ENCODE results near the gene PTPRM. TPM values are rescaled to one million over a fixed set of nuclear protein-coding genes. Genes with fewer than 3 reads are reported as not detected.

Gene PTPRM
- total RNA-seq, 1 donor from 2014 or later = 102 TPM

DNA sequence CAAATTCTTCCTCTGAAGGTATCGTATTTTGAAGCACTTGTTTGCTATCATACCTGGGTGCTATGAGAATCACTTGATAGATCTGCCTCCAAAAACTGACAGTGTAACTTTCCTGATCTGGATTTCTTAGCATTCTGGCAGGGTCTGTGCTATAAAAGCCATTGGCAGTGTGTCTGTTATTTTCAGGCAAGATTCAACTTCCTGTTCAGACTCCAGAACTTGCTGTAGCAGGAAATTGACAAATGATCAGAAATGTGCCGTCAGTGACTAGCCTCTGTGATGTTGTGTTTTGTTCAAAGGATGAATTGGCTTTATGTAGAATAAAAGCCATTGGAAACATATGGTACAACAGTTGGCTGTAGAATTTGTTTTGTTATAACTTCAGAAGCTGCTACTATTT is 273.3 kb downstream of the PTPRM start:
- ATAC-seq (no peak), DNase-seq (ENCODE audit: missing footprints) (no peak)
- intact Hi-C loops (cut with DNase I) = no loop called here

DNA sequence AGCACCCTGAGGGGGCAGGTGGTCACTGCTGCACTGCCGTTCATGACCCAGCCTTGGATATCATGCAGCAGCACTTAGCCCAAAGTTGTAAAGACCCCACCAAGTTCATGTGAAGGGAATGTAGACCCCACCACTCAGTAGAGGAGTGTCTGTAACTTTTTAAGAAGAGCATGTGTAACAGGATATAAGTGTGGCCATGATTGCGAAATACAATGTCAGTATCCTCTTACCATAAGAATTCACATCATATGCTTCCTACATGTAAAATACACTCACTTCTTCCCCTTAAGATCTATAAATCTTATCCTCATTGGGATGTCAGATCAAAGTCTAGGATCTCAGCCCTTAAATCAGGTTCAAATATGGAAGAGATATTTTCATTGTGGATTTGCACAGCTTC is 276.9 kb downstream of the PTPRM start:
- ATAC-seq = no peak
- DNase-seq (ENCODE audit: missing footprints) = no peak
- intact Hi-C loops (cut with DNase I) = no loop called here

DNA sequence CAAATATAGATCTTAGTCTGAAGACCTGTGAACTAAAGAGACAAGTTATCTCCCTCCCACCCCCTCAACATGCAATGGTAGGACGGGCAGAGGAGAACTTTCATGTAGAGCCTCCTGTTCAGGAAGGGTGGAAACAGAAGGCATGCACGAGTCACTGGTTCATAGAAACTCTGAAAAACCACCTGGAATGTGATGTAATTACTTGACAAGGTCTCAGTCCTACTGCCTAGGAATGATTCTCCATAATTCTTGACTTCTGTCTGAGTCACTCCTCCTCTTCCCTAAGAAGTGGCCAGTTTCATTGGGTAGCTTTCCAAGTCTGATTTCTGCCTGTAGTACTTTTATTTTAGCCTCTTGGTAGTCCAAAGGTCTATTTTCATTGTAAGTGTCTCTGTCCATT is 277.3 kb downstream of the PTPRM start:
- intact Hi-C loops (cut with DNase I) = no loop called here
- DNase-seq (ENCODE audit: missing footprints) (no peak), ATAC-seq (no peak)

DNA sequence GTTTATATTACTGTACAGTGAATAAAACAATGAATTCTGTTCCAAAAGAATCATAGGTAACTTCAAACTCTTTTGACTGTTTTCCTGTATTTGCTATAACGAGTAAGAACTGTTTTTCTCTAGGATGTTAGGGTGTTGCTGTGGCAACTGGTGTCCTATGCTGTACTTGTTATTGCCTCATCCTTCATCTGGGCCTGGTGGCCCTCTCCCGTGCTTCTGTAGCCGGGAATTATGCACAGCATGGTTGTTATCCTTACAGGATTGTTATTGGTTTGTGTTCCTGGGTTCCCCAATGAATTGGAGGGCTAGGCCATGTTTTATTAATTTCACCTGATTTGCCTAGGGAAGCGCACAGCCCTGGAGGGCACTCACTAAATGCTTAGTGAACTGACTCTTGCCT is 279.2 kb downstream of the PTPRM start:
- no peak for ATAC-seq
- intact Hi-C loops (cut with DNase I) = no loop called here

DNA sequence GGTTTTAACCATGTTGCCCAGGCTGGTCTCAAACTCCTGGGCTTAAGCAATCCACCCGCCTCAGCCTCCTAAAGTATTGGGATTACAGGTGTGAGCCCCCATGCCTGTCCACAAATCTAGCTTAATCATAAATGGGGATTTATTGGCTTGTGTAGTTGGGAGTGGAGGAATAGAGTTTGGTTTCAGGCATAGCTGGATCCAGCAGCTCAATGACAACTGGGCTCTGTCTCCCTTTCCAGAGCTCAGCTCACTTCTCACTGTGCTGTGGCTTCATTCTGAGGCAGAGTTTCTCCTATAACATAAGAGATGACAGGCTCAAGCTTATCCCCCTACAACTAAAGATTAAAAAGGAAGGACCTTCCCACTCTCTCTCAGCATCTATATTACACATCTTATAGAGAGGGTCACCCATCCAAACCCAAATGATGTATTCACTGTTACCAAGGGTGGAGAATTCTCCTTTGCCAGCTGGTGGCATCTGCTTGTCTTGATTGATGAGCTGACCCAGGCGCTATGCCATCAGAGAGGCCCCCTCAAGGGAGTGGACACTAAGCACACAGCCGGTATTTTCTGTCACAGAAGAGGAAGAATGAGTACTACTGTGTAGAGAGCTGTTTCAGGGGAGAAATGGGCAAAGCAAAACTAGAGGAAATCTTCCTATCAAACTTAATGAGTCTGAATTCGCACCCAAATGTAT is 280.4 kb downstream of the PTPRM start:
- ATAC-seq (no peak), DNase-seq (ENCODE audit: missing footprints) (no peak)
- intact Hi-C loops (cut with DNase I) = no loop called here

More for the DNA sequence above, 279.2 kb downstream of the PTPRM start:
- no peak for DNase-seq (ENCODE audit: missing footprints)

DNA sequence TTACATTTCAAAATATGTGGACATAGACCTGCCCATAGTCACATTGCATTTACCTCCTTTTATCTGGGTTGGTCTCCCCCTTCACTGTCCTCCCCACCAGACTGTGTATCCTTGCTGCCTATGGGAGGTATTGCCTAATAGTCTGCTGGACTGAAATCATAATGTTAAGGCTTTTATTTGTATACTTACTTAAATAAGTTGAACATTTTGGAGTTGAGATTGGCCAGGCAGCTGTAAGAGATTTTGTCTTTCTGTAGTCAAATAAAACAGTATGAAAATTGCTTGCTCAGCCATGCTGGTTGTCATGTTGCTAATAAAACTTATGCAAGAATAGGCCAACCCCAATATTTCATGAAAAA is 280.9 kb downstream of the PTPRM start:
- ATAC-seq = no peak
- intact Hi-C loops (cut with DNase I) = no loop called here
- DNase-seq (ENCODE audit: missing footprints) = no peak

DNA sequence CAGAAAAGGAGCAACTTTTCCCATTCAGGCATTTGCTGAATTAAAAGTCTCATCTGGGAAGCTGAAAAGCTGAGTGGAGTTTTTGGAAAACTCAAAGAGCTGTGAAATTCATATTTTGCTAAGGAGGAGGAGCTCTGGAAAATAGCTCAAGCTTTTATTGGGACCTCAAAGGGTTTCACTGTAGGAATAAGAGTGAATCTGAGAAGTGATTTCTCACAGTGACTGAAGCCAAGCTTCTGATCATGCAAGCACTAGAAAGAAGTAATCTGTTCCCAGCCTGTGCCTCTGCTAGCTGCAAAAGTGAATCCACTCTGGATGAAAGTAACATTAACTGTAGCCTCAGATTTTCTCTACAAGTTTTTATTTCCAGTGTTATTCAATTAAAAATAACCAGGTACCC is 283.3 kb downstream of the PTPRM start:
- intact Hi-C loops (cut with DNase I) = loop anchor here (5.0 kb wide), 1 partner anchor 193 kb away; no protein-coding TSS in a partner anchor
- DNase-seq (ENCODE audit: missing footprints) = no peak
- no peak for ATAC-seq

DNA sequence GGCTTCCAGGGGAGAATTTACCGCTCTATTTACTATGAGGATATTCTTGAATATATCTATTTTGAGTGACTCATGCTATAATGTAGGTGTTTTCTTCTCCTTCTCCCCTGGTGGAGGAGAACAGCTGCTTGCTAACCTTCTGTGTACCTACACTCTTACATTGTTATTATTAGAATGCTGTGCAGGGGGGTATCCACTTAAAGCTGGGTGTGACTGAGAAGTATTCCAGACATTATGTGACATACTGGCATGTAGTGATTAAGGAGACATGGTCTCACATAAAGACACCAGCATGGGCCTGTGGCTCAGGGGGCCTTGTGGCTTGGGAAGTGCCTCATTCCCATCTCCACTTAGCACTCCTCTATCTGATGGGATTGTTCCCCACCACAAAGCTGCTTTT is 287.9 kb downstream of the PTPRM start:
- DNase-seq (ENCODE audit: missing footprints) (no peak), ATAC-seq (peak; percentile 95)

DNA sequence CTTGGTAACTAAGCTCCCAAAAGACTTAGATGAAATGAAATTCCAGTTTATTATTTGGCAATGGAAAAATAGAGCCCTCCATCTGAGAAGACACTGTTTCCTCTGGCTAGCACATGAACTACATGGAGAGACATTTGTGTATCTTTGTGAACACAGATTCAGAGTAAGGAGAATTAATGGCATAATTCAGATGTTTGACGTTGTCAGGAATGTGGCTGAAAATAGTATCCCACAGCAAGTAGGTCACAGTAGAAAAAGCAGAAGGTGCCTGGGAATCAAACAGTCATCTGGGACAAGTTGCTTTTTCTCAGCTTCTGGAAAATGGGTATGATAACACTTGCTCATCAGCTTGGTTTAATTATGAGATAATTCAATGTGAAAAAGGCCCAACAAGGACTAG is 288.6 kb downstream of the PTPRM start:
- DNase-seq (ENCODE audit: missing footprints) (no peak), ATAC-seq (peak; percentile 9)
- intact Hi-C loops (cut with DNase I) = loop anchor here (5.0 kb wide), 1 partner anchor 43 kb away; no protein-coding TSS in a partner anchor

More for the DNA sequence above, 287.9 kb downstream of the PTPRM start:
- intact Hi-C loops (cut with DNase I) = loop anchor here (5.0 kb wide), 1 partner anchor 43 kb away; no protein-coding TSS in a partner anchor

DNA sequence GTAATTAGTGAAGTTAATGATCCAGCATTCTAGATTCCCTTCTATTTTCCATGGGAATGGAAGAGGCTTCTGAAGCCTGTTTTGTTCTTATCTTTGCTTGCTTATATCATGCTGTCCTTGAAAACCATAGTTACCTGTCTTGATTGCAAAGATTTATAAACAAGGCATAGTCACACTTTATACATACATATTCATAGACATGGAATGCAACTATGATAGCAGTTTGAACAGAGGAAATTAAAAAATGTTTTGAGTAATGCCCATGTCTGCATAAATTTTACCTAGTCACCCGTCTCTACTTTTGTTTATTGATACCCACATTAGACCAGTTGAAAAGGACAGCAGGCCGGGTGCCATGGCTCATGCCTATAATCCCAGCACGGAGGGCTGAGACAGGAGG is 289.0 kb downstream of the PTPRM start:
- ATAC-seq (no peak), DNase-seq (ENCODE audit: missing footprints) (no peak)
- intact Hi-C loops (cut with DNase I) = loop anchor here (5.0 kb wide), 1 partner anchor 44 kb away; no protein-coding TSS in a partner anchor

DNA sequence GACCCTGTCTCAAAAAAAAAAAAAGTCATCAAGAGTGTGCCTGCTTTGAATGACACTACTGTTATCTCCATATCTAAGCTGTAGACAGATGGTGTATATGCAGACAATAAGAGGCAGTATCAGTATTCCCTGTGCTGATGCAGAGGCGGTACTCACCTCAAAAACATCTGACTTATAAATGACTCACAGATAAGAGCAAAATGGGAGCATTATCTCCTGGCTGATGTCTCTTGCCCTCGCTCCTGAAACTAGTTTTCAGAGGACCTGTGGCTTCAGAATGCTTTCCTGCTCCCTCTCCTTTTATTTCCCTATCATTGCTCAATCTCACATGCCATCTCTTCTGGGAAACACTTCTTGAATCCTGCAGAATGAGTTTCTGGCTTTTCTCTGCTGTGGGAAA is 289.6 kb downstream of the PTPRM start:
- intact Hi-C loops (cut with DNase I) = loop anchor here (5.0 kb wide), 1 partner anchor 44 kb away; no protein-coding TSS in a partner anchor
- no peak for DNase-seq (ENCODE audit: missing footprints)
- ATAC-seq = no peak

DNA sequence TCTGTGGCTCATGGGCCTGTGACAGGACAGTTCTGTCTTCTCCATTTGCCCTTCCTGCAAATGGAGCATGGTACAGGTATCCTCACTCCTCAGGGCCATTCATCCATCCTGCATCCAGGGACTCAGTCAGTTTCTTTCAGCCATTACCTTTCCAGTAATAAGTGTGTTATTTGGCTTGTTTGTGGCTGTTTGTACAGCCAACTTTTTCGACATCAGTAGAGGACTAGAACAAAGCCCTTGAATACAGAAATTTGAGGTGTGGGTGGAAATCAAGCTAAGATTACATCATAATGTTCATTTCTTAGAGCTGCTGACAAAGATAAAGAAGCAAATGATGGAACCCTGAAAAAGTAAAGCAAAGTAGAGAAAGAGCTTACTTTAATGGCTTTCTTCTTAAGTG is 290.4 kb downstream of the PTPRM start:
- intact Hi-C loops (cut with DNase I) = loop anchor here (5.0 kb wide), 1 partner anchor 45 kb away; no protein-coding TSS in a partner anchor
- ATAC-seq (no peak), DNase-seq (ENCODE audit: missing footprints) (no peak)

DNA sequence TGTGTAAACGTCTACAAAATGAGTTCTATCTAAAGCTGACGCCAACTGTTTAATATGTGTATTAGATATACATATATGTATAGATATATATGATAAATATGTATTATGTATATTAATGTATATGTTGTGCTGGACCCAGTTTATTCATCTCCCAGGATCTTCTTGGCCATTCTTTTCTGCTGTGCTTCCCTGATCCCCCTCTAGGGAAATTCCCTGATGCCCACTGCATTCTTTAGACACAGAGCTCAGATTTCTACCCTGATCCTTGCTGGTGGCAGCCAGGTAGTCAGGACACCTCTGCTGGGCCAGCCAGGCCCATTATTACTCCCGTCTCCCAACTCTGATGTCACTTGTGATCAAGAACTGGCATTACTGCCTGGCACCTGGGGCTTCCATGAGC is 292.0 kb downstream of the PTPRM start:
- ATAC-seq (no peak), DNase-seq (ENCODE audit: missing footprints) (no peak)
- intact Hi-C loops (cut with DNase I) = loop anchor here (5.0 kb wide), 1 partner anchor 47 kb away; no protein-coding TSS in a partner anchor

DNA sequence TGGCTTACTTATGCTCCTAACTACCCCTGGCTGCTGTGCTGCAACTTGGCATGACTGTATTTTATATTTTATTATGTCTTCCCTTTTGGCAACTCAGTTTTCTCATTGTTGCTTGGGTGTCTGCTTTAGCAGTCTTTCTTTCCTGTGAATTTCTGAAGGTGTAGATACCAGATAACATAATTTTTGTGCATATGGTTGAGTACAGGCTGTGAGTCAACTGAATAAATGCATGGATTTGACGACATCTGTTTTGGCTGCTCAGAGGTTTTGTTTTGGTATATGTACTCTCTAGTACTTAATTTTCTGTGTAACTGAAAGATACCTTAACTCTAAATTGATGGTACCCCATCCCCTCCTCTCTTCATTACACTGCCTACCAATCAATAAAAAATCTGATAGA is 303.1 kb downstream of the PTPRM start:
- DNase-seq (ENCODE audit: missing footprints) (no peak), ATAC-seq (no peak)
- intact Hi-C loops (cut with DNase I) = loop anchor here (10.0 kb wide), 1 partner anchor 305 kb away; the partner anchor contains the start of gene PTPRM

DNA sequence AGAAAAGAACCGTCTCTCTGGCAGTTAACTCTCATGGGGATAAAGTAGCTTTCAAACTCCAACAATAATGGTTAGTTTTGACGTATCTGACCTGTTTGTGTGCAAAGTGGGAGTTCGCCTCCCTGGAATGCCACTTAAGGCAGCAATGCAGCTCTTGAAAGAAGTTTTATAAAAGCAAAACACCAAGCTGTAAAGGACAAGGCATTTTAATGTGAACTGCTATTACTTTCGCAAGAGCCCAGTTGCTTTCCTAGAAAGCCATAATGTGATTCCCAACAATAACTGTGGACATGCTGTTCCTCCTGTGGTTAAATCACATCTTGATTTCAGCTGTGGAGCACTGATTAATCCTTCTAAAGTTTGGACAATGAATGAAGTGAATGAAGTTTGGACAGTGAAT is 303.7 kb downstream of the PTPRM start:
- DNase-seq (ENCODE audit: missing footprints) = no peak
- ATAC-seq = no peak
- intact Hi-C loops (cut with DNase I) = loop anchor here (10.0 kb wide), 1 partner anchor 306 kb away; the partner anchor contains the start of gene PTPRM

DNA sequence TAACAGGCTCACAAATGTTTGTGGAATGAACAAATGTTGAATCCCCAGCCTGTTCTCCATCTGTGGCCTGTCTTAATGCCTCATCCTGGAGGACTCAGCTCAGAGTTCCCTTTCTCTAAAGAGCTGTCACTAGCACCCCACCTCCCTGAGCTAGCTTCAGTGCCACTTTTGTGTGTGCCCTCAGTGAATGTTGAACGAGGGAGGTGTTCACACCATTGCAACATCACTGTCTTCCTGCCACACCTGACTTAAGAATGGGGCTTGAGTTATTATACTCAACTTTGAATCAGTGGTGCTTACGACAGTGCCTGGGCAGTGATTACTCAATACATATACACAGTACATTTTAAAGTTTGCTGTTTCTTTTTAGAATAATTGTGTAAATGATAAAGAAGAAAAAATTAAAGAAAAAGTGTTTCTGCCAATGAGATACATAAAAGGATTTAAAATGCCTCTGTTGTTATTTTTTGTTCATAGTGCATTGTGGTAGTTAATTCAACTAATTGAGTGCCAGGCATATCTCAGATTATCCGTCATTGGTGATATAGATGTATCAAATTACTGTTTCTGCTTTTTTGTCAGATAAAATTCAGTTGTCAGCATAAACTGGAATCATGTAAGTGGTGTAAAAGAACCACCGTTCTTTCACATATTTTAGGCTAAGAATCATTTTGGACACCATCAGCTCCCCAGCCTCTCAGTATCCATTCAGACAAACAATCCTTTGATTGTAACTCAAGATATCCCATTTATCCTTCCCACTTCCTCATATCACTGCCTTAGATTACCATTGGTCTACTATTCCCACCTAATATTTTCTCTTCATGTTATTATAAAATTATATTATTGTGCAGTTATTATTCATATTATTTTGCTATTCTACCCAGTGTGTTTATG is 304.7 kb downstream of the PTPRM start:
- DNase-seq (ENCODE audit: missing footprints) (no peak), ATAC-seq (peak; percentile 28)
- intact Hi-C loops (cut with DNase I) = loop anchor here (10.0 kb wide), 1 partner anchor 307 kb away; the partner anchor contains the start of gene PTPRM

DNA sequence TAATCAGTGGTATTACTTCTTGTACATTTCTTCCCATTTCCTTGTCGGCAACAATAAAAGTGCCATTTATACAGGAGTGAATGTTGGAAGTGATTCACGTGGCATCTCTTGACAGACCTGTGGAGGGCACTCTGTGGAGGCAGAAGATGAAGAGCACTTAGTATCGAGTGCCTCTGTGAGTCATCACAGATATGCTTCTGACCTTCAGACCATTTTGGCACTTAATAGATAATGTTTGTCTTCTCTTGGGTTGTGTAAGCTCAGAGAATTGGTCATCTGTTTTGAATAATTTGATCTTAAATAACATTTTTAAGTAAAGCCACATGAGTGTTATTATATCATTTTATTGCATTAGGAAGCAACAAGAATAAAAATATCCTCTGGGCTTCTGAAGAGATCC is 305.5 kb downstream of the PTPRM start:
- intact Hi-C loops (cut with DNase I) = loop anchor here (10.0 kb wide), 1 partner anchor 308 kb away; the partner anchor contains the start of gene PTPRM
- peak; percentile 59 for ATAC-seq
- no peak for DNase-seq (ENCODE audit: missing footprints)

DNA sequence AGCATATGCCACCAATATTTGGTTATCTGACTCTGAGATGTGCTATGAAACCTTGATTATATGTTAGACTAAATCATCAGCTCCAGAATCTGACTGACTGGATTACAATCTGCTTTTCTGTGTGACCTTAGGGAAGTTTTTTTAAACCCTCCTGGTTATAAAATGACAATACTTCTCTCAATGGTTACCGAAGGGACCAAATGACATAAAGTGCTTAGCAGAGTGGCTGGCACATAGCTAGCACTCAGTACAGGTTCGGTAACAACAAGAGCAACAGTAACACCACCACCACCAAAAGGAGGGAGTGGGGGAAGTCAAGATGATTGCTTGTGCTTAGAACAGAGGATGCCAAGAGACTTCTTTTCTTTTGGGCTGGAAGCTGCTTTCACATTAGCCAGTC is 306.2 kb downstream of the PTPRM start:
- ATAC-seq (no peak), DNase-seq (ENCODE audit: missing footprints) (no peak)
- intact Hi-C loops (cut with DNase I) = loop anchor here (10.0 kb wide), 1 partner anchor 309 kb away; the partner anchor contains the start of gene PTPRM

DNA sequence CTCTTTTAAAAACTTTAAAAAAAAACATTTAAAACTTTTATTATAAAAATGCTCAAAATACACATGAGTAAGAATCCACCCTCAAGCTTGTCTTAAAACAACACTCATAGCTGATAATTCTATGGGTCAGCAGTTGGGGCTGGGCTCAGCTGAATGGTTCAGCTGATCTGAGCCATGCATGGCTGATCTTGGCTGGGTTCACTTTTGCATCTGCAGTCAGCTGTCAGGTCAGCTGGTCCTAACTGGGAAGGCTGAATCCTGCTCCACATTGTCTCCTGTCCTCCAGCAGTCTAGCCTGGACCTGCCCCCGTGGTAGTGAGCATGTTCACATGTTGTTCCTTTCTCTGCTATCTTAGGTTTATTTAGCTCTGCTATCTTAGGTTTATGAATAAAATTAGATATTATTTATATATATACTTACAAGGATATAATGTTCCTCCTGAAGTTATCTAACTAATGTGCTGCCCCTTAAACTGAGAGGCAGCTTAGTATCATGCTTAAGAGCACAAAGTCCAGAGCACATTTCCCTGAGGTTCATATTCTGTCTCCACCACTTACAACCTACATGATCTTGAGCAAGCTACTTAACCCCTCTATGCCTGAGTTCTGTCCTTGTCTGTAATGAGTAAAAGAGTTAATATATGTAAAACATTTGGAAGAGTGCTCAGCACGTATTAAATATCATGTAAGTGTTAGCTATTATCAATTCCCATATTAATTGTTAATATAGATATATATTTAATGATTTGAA is 309.4 kb downstream of the PTPRM start:
- DNase-seq (ENCODE audit: missing footprints) (peak; percentile 64), ATAC-seq (no peak)
- intact Hi-C loops (cut with DNase I) = loop anchor here (10.0 kb wide), 1 partner anchor 312 kb away; the partner anchor contains the start of gene PTPRM

All from Right ventricle myocardium inferior (tissue), 1 donor.